Germinal center (tissue), 1 donor: ENCODE data around the gene METTL26.
A peak's percentile ranks its signal among the peaks of the same experiment; 100 is the strongest.
"Not testable (repeated sequence)": the region's sequence is repeated elsewhere in the genome, so short reads cannot be mapped to it uniquely, and the experiment has no call there.

ENCODE experiments used
- DNase-seq: peaks from one replicate; pipeline ENCODE4 v3.0.0; 2012; ENCODE audit warnings: mixed read lengths, low spot score

Gene METTL26

DNA sequence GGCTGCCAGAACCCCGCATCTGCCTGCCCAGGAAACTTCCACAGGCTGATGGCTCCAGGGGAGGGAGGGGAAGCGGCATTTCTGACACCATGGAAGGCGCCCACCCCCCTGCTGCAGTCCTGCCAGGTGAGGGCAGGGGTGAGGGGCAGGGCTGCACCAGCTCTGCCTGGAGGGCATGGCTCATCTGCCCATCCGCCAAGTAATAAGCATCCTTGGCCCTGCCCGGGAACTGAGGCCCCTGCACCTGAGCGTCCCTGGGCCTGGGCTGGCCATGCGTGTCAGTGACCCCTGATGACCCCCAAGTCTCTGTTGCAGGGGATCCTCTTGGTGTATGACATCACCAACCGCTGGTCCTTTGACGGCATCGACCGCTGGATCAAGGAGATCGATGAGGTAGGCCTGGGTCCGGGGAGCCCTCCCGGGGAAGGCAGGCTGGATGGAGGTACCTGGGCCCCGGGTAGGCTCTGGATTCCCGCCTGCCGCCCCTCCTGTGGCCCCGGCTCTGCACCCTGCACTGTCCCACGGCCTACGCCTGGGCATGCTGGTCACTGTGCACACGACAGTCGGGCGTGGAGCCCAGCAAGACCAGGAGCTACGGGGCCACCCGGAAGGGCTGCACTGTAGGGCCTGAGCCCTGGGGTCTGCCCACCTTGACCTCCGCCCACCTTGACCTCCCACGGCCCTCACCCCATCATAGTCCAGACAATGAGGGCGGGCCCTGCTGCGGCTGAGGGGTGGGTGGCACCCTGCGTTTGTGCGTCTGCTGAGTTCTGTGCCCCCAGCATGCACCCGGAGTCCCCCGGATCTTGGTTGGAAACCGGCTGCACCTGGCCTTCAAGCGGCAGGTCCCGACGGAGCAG lies 10.8 kb downstream of the METTL26 start:
- DNase-seq, result no peak

DNA sequence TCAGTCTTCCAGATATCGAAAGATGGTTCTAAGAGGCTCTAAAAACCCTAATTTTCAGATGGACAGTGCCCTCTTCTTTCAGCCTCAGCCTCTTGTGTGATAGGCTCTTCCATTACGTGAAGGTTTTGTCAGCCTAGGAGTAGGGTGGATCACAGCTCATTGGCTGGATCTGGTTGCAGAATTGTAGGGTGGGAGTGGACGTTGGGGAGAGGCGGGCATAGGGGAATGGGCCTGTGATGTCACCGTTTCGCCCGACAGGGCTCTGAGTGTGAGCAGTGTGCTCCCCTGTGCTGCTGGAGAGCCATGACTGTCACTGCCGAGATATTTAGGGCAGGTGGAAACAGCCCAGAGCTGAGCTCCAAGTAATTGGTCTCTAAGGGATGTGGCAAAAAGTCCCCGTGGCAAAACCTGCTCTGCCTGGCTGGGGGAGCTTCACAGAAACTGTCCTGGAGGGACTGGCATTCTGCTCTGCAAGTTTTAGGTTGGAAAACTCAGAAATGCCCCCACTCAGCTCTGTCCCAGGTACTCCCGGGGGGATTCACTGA lies 11.5 kb downstream of the METTL26 start:
- no peak for DNase-seq

GRCh38 chr16:622920-623280 lies 13.2 kb downstream of the METTL26 start:
- DNase-seq, result no peak

DNA sequence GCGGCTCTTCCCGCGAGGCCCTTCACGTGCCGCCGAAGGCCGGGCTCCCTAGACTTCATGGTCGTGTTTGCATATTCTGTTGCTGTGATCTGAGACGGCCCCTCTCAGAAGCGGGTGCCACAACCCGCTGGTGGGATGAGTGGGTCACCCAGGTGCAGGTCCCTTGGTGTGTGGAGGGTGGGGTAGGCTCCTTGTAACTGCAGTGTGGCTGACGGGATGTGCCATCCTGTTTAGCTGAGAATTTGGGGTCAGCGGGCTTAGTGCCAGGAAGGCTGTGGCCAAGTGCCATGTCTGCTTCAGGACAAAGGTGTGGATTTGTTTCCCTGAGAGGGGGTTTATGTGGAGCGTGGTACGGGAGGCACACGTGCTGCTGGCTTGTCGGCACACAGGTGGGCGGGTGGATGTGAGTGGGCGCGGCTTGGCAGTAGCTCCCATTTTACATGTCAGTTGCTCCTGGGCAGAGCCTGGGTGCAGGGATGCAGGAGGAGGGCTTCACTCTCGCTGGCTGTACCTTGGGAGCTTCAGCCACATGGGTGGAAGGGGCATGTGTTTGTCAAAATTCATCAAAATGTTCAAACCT lies 14.5 kb downstream of the METTL26 start:
- no peak for DNase-seq

- DNase-seq, result no peak
These were observed 15.2 kb downstream of the METTL26 start for GRCh38 chr16:620700-621525.

GRCh38 chr16:619476-620100 lies 16.5 kb downstream of the METTL26 start:
- DNase-seq, result no peak

- no peak for DNase-seq
These were observed 18.2 kb downstream of the METTL26 start for GRCh38 chr16:617855-618254.

GRCh38 chr16:616733-617586 lies 19.1 kb downstream of the METTL26 start:
- DNase-seq, result no peak

DNA sequence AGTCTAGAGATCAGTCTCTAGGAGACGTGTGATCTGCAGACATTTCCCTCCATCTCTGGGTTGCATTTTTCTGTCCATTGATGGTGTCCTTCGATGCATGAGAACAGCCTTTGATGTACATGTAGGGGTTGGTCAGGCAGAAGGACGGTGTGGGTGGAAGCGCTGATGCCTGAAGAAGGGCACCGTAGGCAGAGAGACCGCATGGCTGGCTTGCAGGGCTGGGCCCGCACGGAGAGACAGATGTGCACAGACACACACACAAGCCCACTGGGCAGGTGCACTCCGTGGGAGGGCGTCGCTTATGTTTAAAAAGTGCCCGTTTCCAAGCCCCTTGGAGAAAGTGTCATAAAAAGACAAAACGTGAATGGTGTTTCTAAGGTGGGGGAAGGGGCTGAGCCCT lies 21.0 kb downstream of the METTL26 start:
- DNase-seq, result no peak

- DNase-seq, result peak; percentile 67
These were observed 25.4 kb downstream of the METTL26 start for GRCh38 chr16:610513-611381.

DNA sequence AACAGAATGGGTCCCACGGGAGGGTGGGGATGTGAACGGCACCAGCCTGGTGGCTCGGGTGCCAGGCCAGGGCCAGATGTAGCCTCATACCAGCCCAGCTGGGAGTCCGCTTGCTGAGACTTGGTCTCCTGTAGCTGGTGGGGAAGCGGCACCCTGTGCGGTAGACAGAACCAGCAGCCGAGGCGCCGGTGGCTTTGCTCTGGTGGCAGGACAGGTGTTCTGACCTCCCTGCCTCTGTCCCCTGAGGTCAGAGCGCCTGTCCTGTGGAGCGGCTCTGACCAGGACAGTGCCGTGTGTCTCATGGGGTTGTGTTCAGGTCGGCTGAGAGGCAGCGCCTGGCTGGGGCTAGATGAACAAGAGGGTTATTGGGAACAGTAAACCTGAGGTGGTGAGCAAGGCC lies 26.1 kb downstream of the METTL26 start:
- DNase-seq, result no peak

DNA sequence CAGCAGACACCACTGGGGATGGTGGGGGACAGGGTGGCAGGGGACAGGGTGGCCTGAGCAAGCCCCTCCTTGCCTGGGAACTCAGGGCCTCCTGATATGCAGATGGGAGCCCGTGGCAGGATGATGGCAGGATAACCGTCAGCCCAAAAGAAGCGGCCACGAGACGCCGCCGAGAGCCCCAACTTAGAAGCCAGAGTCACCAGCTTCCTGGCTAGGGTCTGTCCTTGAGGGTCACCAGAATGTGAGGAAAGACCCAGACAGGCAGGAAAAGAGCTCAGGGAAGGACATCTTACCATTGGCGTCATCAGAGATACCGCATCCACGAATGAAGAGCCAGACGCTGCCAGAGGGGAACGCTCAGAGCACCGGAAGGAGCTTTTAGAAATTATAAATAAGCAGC lies 26.8 kb downstream of the METTL26 start:
- no peak for DNase-seq

DNA sequence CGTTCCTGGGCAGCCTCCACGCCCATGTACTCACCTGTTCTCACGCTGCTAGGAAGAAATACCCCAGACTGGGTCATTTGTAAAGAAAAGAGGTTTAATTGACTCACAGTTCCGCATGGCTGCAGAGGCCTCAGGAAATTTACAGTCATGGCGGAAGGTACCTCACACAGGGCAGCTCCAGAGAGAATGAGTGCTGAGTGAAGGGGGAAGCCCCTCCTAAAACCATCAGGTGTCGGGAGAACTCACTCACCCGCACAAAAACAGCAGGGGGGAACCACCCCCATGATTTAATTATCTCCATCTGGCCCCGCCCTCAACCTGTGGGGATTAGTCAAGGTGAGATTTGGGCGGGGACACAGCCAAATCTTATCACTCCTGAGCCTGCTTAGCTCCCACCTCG lies 28.1 kb downstream of the METTL26 start:
- no peak for DNase-seq

DNA sequence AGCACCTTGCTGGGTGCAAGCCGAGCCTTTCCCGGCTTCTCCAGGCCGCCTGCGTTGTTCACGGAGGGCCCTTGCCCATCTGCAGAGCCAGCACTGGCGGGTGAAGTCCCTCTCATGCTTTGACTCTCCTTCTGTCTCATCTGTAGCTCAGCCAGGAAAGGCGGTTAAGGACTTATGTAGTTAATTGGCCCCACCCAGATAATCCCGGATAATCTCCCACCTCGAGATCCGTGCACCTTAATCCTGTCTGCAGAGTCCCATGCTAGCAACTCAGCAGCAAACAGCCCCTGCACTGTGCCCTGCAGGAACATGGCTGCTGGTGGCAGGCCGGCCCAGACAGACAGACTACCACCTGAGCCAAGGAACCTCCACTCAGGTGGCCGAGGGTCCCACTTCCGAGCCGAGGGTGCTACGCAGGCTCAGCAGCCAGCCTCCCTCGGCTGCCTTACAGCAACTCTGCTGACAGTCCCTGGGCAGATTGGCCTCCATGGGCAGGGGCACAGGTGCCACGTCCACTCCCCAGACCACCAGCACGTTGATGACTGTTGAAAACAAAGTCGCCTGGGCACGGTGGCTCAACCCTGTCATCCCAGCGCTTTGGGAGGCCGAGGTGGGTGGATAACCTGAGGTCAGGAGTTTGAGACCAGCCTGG lies 29.3 kb downstream of the METTL26 start:
- DNase-seq, result no peak

GRCh38 chr16:603933-604332 lies 32.2 kb downstream of the METTL26 start:
- no peak for DNase-seq

DNA sequence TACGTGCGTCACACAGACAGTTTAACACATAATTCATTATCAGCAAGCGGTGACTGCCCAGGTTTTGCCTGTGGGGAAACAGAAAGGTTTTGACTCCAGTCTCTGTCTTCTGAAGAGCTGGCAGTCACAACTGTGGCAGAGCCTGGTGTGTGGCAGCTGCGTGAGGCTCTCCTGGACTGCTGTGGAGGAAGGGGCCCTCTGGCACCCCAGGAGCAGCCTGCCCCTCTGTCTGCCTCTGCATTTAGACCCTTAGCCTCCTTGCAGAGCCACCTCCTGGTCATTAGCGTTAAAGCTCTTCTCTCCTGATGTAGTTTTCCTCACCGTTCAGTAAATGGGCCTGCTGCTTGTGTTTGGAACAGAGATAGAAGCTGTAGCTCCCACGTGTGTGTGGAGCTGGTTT lies 35.3 kb downstream of the METTL26 start:
- no peak for DNase-seq

GRCh38 chr16:598823-599739 lies 37.0 kb downstream of the METTL26 start:
- no peak for DNase-seq

DNA sequence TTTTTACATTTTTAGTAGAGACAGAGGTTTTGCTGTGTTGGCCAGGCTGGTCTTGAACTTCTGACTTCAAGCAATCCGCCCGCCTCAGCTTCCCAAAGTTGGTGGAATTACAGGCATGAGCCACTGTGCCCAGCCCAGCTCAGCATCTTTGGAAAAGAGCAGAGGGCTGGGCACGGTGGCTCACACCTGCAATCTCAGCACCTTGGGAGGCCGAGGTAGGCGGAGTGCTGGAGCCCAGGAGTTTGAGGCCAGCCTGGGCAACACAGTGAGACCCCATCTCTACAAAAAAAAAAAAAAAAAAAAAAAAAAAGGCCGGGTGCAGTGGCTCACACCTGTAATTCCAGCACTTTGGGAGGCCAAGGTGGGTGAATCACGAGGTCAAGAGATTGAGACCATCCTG lies 38.5 kb downstream of the METTL26 start:
- DNase-seq, result not testable (repeated sequence)

DNA sequence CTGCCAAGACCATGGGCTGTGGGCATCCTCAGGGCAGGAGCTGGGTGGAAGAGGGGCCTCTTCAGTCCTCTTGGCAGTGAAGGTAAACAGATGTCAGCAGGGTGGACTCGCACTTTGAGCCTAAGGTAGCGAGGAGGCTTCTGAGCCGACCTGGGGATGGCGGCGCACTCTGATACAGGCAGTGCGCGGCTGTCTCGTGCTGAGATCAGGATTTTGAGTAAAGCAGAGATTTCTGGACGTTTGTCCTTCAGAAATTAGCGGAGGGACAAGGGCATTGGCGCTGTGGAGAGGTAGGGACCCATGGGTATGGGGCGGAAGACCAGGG lies 39.4 kb downstream of the METTL26 start:
- no peak for DNase-seq
